Body of pancreas (tissue), 4 donors: ENCODE measurements around the gene IL17RB. TPM values are rescaled to one million over a fixed set of nuclear protein-coding genes. Genes with fewer than 3 reads are reported as not detected.

Source experiments
- ATAC-seq: fragments of 150-250 bp; one replicate; pipeline ENCODE4 v1.9.1; 2016
- DNase-seq, 4 donors: peaks; one replicate each; pipeline ENCODE4 v3.0.0-alpha.2; 2019
- H3K27ac ChIP-seq, 4 donors: fragments of 200-600 bp; sonication (generic); 1 replicate in 3 of 4; 2 replicates in 1 of 4; pipeline versions ENCODE4 v1.5.1 to v1.6.1; 2016 to 2019; ENCODE audit warnings: mild to moderate bottlenecking in 1 of 4, mixed read lengths in 1 of 4, moderate library complexity in 1 of 4
- H3K27me3 ChIP-seq, 2 donors: fragments of 200-600 bp; sonication (generic); one replicate each; pipeline ENCODE4 v1.6.0; 2016; ENCODE audit warnings: mild to moderate bottlenecking in 1 of 2
- H3K36me3 ChIP-seq, 2 donors: fragments of 200-600 bp; sonication (generic); replicated peaks in 1 of 2; 2 replicates each; pipeline ENCODE4 v1.5.1; 2016; ENCODE audit warnings: low read depth in 2 of 2; ENCODE audit not compliant: insufficient read depth in 1 of 2
- H3K4me1 ChIP-seq: fragments of 200-600 bp; sonication (generic); one replicate; pipeline ENCODE4 v1.6.0; 2016
- H3K4me3 ChIP-seq, 2 donors: fragments of 200-600 bp; sonication (generic); 1 replicate in 1 of 2; 2 replicates in 1 of 2; pipeline ENCODE4 v1.5.1; 2016 to 2019
- H3K9me3 ChIP-seq, 3 donors: fragments of 200-600 bp; sonication (generic); 1 replicate in 2 of 3; 2 replicates in 1 of 3; pipeline ENCODE4 v1.5.1; 2016
- POLR2A ChIP-seq, 3 donors: fragments of 450-650 bp; IDR thresholded peaks; one replicate each; pipeline ENCODE4 v1.6.1; 2016; ENCODE audit warnings: antibody characterized with exemption in 3 of 3, mild to moderate bottlenecking in 2 of 3
- whole genome bisulfite sequencing, 2 donors: methylation state at CpG; one replicate each; pipeline ENCODE4 v1.1.5; 2017; 5-methylcytosine and 5-hydroxymethylcytosine counted together
- intact Hi-C: fragments of 100-400 bp; cut with DNase I; formaldehyde crosslinking; loops from one replicate; pipeline ENCODE4 v1.15.1; 2023
- total RNA-seq, 2 donors: library from RNA; depleted of rRNA; stranded (reverse); fragments of >200 nt; gene quantifications; one replicate each; pipeline ENCODE4 v1.1.0, GENCODE V29; 2016
- TF ChIP-seq, protein P1 (sequence below), 7 experiments: fragments of 450-650 bp in 4 of 7; fragments of 200-600 bp in 3 of 7; sonication (generic) in 3 of 7; IDR thresholded peaks; one replicate each; pipeline ENCODE4 v1.5.1; 2016 to 2019; ENCODE audit warnings: antibody characterized with exemption in 7 of 7

IL17RB gene
- total RNA-seq, 2 donors from 2014 or later: 16.5 to 17.6 TPM

DNA sequence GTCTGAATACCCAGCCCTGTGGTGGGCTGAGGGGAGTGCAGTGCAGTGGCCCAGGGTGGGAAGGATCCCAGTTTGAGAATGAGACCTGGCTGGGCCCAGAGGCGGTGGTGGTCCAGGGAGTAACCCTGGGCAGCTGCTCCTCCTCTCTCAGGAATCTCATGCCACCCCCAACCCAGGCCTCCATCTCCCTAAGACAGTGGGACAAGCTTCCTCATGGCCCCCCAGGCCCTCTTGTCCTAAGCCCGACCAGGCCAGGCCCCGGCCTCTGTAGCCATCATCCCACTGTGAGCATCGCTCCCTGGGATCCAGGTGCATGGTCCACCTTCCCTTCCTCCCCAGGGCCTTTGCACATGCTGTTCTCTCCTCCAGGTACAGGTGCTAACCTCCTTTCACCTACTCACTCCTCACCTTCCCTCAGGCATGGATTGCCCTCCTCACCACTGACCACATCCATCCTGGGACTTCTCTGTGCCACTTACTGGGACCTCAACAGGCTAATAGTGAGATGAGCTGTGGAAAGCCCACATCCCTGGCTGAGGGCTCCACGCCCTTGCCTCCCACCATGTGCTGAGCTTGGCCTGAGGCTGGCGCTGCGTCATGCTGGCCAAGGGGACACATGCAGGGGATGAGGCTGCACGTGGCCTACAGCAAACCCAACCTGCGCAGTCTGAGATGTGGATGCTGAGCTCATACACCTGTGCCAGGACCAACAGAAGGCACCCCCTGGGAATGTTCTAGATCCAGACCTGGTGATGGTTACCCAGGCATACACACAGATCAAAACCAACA is 10.1 kb upstream of the IL17RB start:
- no peak overlapping the region for H3K27ac ChIP-seq
- no peaks in the 10 kb centered on the region for H3K27me3 ChIP-seq
- no peak overlapping the region for H3K4me3 ChIP-seq
- 92 to 94% methylated on average over 7 to 9 of the region's 9 CpGs for WGBS, 2 donors
- H3K36me3 ChIP-seq: peaks cover 0 to 3% of the 10 kb centered on the region in 2 donors
- H3K4me1 ChIP-seq: peaks cover 27% of the 10 kb centered on the region
- DNase-seq (no peak), ATAC-seq (no peak)
- TF ChIP-seq POLR2A (IDR thresholded peaks at IDR 0.05): no peak
- H3K9me3 ChIP-seq: no peaks in the 10 kb centered on the region
- intact Hi-C loops: no loop called here

DNA sequence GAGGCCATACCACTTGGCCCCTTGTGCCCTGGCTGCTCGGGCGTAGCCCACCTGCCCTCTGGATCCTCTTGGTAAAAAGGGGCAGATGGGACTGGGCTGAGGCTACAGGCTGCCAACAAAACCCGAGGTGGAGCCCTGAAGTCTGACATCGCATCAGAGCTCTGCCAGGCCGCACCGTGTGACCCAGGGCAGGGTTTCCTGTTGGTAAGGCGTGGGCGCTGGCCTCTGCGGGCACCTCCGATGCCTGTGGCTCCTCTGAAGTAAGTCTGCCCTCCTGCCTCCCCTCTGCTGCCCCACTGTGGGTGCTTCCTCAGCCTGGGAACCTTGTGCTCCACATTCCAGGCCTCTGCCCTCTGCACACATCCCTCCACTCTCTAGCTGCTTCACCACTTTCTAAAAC is 9.0 kb upstream of the IL17RB start:
- H3K27ac ChIP-seq: no peak overlapping the region
- intact Hi-C loops: no loop called here
- ATAC-seq (no peak), DNase-seq (no peak)
- H3K9me3 ChIP-seq: no peaks in the 10 kb centered on the region
- WGBS, 2 donors: 79 to 95% methylated on average over 2 to 10 of the region's 10 CpGs
- no peaks in the 10 kb centered on the region for H3K27me3 ChIP-seq
- peaks cover 0 to 3% of the 10 kb centered on the region in 2 donors for H3K36me3 ChIP-seq
- peaks cover 37% of the 10 kb centered on the region for H3K4me1 ChIP-seq
- H3K4me3 ChIP-seq: no peak overlapping the region
- TF ChIP-seq, protein P1, sequence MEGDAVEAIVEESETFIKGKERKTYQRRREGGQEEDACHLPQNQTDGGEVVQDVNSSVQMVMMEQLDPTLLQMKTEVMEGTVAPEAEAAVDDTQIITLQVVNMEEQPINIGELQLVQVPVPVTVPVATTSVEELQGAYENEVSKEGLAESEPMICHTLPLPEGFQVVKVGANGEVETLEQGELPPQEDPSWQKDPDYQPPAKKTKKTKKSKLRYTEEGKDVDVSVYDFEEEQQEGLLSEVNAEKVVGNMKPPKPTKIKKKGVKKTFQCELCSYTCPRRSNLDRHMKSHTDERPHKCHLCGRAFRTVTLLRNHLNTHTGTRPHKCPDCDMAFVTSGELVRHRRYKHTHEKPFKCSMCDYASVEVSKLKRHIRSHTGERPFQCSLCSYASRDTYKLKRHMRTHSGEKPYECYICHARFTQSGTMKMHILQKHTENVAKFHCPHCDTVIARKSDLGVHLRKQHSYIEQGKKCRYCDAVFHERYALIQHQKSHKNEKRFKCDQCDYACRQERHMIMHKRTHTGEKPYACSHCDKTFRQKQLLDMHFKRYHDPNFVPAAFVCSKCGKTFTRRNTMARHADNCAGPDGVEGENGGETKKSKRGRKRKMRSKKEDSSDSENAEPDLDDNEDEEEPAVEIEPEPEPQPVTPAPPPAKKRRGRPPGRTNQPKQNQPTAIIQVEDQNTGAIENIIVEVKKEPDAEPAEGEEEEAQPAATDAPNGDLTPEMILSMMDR (IDR thresholded peaks at IDR 0.05): no peak
- no peak for TF ChIP-seq POLR2A (IDR thresholded peaks at IDR 0.05)

DNA sequence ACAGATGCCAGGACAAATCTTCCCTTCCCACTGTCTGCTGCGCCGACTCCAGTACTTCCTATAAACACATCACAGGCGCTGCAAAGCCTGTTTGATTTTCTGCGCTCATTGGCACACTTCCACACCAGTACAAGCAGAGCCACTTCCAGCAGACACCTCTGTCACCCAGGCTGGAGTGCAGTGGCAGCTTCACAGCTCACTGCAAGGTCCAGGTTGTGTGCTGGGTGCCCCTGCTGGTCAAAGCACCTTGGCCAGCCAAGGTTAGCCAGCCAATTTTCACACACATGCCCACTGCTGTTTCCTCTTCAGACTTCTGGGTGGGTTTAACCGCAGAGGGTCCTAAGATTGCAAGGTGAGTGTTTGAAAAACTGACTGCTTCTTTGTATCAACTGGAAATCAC is 5.1 kb upstream of the IL17RB start:
- H3K27me3 ChIP-seq: no peaks in the 10 kb centered on the region
- peaks cover 0 to 3% of the 10 kb centered on the region in 2 donors for H3K36me3 ChIP-seq
- peaks cover 51% of the 10 kb centered on the region for H3K4me1 ChIP-seq
- 26 to 30% methylated on average over 5 of the region's 5 CpGs for WGBS, 2 donors
- peak overlapping the region; percentile 64 to 99 (median 94) for H3K27ac ChIP-seq
- H3K4me3 ChIP-seq: no peak overlapping the region
- DNase-seq: peak; percentile 43 to 65 (median 62)
- ATAC-seq: no peak
- intact Hi-C loops: no loop called here
- TF ChIP-seq POLR2A (IDR thresholded peaks at IDR 0.05): no peak
- TF ChIP-seq, protein P1 (IDR thresholded peaks at IDR 0.05): peak in 5 of 7 experiments; percentile 15 to 41 (median 36)
- no peaks in the 10 kb centered on the region for H3K9me3 ChIP-seq

DNA sequence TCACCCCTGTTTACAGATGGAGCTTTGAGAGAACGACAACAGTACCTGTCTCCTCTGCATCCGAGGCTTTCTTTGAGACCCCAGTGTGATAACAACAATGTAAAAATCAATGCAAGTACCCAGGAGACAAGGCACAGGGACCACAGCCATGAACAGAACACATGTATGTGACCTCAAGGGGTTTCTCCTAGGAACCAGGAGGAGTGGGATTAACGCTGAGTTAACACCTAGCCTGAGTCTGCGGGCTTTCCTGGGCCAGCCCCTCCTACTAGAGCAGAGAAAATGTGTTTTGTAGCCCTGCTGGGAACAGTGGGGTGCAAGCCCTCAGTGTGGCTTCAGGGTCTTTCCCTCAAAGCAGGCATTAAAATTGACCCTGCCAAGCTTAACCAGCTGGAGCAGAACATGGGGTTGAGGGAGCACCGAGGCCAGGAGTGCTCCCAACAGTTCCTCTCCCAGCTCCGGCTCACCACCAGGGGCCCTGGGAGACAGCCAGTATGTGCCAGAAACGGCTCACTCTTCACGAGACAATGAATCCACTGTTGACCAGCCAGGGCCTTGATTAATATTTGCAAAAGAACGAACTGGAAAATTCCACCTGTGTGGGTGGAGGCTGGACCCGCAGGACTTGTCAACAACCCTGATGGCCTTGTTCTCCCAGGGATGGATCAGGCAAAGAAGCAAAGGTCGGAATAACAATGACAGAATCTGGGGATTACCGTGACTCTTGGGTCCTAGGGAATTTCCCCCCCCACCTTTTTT is 3.8 kb upstream of the IL17RB start:
- H3K27me3 ChIP-seq: no peaks in the 10 kb centered on the region
- H3K9me3 ChIP-seq: no peaks in the 10 kb centered on the region
- peaks cover 63% of the 10 kb centered on the region for H3K4me1 ChIP-seq
- ATAC-seq: peak; percentile 79
- no peak overlapping the region for H3K4me3 ChIP-seq
- TF ChIP-seq, protein P1 (IDR thresholded peaks at IDR 0.05): peak; percentile 47 to 91 (median 87)
- TF ChIP-seq POLR2A (IDR thresholded peaks at IDR 0.05): no peak
- no peaks in the 10 kb centered on the region for H3K36me3 ChIP-seq
- intact Hi-C loops: no loop called here
- 14 to 15% methylated on average over 11 to 12 of the region's 12 CpGs for WGBS, 2 donors
- peak; percentile 88 to 96 (median 94) for DNase-seq
- peak overlapping the region; percentile 89 to 99 (median 98) for H3K27ac ChIP-seq
